Heart left ventricle (tissue), 16 donors: ENCODE data around the gene PAX2. TPM values are rescaled to one million over a fixed set of nuclear protein-coding genes. Genes with fewer than 3 reads are reported as not detected.

Source experiments
- ATAC-seq, 4 donors: fragments of 200-7000 bp; cut with Tn5 transposase; one replicate each; pipeline ENCODE4 v1.9.1; 2020 to 2022; ENCODE audit warnings: moderate library complexity in 4 of 4, mild to moderate bottlenecking in 3 of 4, moderate number of reproducible peaks in 1 of 4
- DNase-seq, 5 donors: peaks; one replicate each; pipeline ENCODE4 v3.0.0-alpha.2; 2020
- H3K27ac ChIP-seq, 12 donors: fragments of 200-600 bp; sonication (generic) in 4 of 12; one replicate each; pipeline versions ENCODE4 v1.5.0 to v1.8.0; 2016 to 2022; ENCODE audit warnings: mild to moderate bottlenecking in 2 of 12
- H3K27me3 ChIP-seq, 9 donors: fragments of 200-600 bp; sonication (generic) in 2 of 9; one replicate each; pipeline versions ENCODE4 v1.5.1 to v1.8.0; 2016 to 2022; ENCODE audit warnings: mild to moderate bottlenecking in 3 of 9
- H3K36me3 ChIP-seq, 9 donors: fragments of 200-600 bp; sonication (generic) in 2 of 9; one replicate each; pipeline versions ENCODE4 v1.5.0 to v1.8.0; 2018 to 2022; ENCODE audit warnings: mild to moderate bottlenecking in 2 of 9
- H3K4me1 ChIP-seq, 12 donors: fragments of 200-600 bp; sonication (generic) in 4 of 12; one replicate each; pipeline versions ENCODE4 v1.5.0 to v1.8.0; 2016 to 2022; ENCODE audit warnings: mild to moderate bottlenecking in 3 of 12
- H3K4me3 ChIP-seq, 12 donors: fragments of 200-600 bp; sonication (generic) in 4 of 12; one replicate each; pipeline versions ENCODE4 v1.5.0 to v1.8.0; 2017 to 2022; ENCODE audit warnings: mild to moderate bottlenecking in 9 of 12, moderate library complexity in 4 of 12
- H3K9me3 ChIP-seq, 12 donors: fragments of 200-600 bp; sonication (generic) in 4 of 12; one replicate each; pipeline versions ENCODE4 v1.5.0 to v1.8.0; 2016 to 2022; ENCODE audit warnings: mild to moderate bottlenecking in 1 of 12
- POLR2A ChIP-seq, 2 donors: fragments of 450-650 bp; IDR thresholded peaks; one replicate each; pipeline ENCODE4 v1.6.1; 2017; ENCODE audit warnings: antibody characterized with exemption in 2 of 2, mild to moderate bottlenecking in 2 of 2, moderate library complexity in 2 of 2
- WGBS, 4 donors: extraction: QIAGEN DNeasy Blood & Tissue Kit in 2 of 4; methylation state at CpG; one replicate each; pipeline versions ENCODE4 v1.1.5 to v1.1.7; 2013 to 2018; 5-methylcytosine and 5-hydroxymethylcytosine counted together
- intact Hi-C, 10 donors: fragments of 100-400 bp; cut with DNase I; formaldehyde crosslinking; loops; one replicate each; pipeline versions ENCODE4 v1.11.1 to v1.14.2; 2022
- polyA plus RNA-seq, 2 donors: library from polyadenylated mRNA; stranded (reverse); fragments of 200-250 nt; gene quantifications; one replicate each; pipeline ENCODE4 v1.2.3, GENCODE V29; 2013
- total RNA-seq, 9 donors: library from RNA; depleted of rRNA in 2 of 9; stranded (reverse); fragments of >200 nt in 2 of 9; fragmentation: NEBNext Ultra II Directional in 3 of 9; extraction: Animal tissue kit (Norgen Biotek cat#: 25700) in 3 of 9; gene quantifications; one replicate each; pipeline versions ENCODE4 v1.1.0 to v1.2.4, GENCODE V29; 2016 to 2023
- TF ChIP-seq, protein P1 (sequence below), 12 donors: fragments of 200-600 bp; sonication (generic) in 4 of 12; IDR thresholded peaks; one replicate each; pipeline versions ENCODE4 v1.5.0 to v1.8.0; 2018 to 2022; ENCODE audit warnings: antibody characterized with exemption in 12 of 12, mild to moderate bottlenecking in 5 of 12
- donor health status: ischemic (EF 13 %, LVEDD 7.1; RV severe dilation, severe dysfunction).
- donor health status: healthy with polysubstance abuse.
- donor health status: DM: no; HTN: yes; CAD: no.
- donor health status: DM: no; HTN: no; CAD: no.
- donor health status: ischemic (EF 25% LVEDD 6.9; RV normal size, moderate dysfunction).
- donor health status: ischemic (EF 25% LVEDD 5.7; RV mildly dilated, moderate dysfunction).
- donor health status: healthy.
- donor health status: DM: yes; HTN: yes; CAD: no.
- donor health status: ischemic (EF 35%, LVEDD 5.7; RV mildly dilated, moderate dysfunction).
- donor health status: nonischemic (EF 11% LVEDD 7.7; RV severe dilation, severe dysfunction).
- donor health status: DM: yes; HTN: yes; CAD: no.
- donor health status: PGD.
- donor health status: ischemic (EF 29% LVEDD 5.4; RV normal size, mild dysfunction).
- donor health status: nonischemic (EF 23%, LVEDD 6.1; RV moderate dilation, normal function).

The PAX2 gene
- total and polyA plus RNA-seq, 11 donors = not detected

- no peak overlapping the region for H3K27ac ChIP-seq
- intact Hi-C loops = no loop called here
- ATAC-seq (no peak), DNase-seq (no peak)
- H3K9me3 ChIP-seq = no peaks in the 10 kb centered on the region
- H3K4me3 ChIP-seq = no peak overlapping the region
- 73 to 81% (median 76%) methylated on average over 9 of the region's 9 CpGs for WGBS, 4 donors
- TF ChIP-seq, protein P1, sequence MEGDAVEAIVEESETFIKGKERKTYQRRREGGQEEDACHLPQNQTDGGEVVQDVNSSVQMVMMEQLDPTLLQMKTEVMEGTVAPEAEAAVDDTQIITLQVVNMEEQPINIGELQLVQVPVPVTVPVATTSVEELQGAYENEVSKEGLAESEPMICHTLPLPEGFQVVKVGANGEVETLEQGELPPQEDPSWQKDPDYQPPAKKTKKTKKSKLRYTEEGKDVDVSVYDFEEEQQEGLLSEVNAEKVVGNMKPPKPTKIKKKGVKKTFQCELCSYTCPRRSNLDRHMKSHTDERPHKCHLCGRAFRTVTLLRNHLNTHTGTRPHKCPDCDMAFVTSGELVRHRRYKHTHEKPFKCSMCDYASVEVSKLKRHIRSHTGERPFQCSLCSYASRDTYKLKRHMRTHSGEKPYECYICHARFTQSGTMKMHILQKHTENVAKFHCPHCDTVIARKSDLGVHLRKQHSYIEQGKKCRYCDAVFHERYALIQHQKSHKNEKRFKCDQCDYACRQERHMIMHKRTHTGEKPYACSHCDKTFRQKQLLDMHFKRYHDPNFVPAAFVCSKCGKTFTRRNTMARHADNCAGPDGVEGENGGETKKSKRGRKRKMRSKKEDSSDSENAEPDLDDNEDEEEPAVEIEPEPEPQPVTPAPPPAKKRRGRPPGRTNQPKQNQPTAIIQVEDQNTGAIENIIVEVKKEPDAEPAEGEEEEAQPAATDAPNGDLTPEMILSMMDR (IDR thresholded peaks at IDR 0.05) = no peak
- H3K27me3 ChIP-seq = peaks cover 0 to 49% (median 18%) of the 10 kb centered on the region in 9 donors
- no peaks in the 10 kb centered on the region for H3K36me3 ChIP-seq
- H3K4me1 ChIP-seq = no peaks in the 10 kb centered on the region
Observed at GRCh38 chr10:100779329-100779728, 33.9 kb downstream of the PAX2 start.

- intact Hi-C loops = no loop called here
- H3K27me3 ChIP-seq = peaks cover 0 to 40% (median 14%) of the 10 kb centered on the region in 9 donors
- DNase-seq (no peak), ATAC-seq (no peak)
- H3K4me1 ChIP-seq = no peaks in the 10 kb centered on the region
- H3K4me3 ChIP-seq = no peak overlapping the region
- no peaks in the 10 kb centered on the region for H3K9me3 ChIP-seq
- no peaks in the 10 kb centered on the region for H3K36me3 ChIP-seq
- TF ChIP-seq, protein P1 (IDR thresholded peaks at IDR 0.05) = no peak
- no peak for TF ChIP-seq POLR2A (IDR thresholded peaks at IDR 0.05)
- WGBS, 4 donors = 72 to 81% (median 76%) methylated on average over 2 of the region's 2 CpGs
- H3K27ac ChIP-seq = no peak overlapping the region
Observed at GRCh38 chr10:100780324-100780723, 34.9 kb downstream of the PAX2 start.

DNA sequence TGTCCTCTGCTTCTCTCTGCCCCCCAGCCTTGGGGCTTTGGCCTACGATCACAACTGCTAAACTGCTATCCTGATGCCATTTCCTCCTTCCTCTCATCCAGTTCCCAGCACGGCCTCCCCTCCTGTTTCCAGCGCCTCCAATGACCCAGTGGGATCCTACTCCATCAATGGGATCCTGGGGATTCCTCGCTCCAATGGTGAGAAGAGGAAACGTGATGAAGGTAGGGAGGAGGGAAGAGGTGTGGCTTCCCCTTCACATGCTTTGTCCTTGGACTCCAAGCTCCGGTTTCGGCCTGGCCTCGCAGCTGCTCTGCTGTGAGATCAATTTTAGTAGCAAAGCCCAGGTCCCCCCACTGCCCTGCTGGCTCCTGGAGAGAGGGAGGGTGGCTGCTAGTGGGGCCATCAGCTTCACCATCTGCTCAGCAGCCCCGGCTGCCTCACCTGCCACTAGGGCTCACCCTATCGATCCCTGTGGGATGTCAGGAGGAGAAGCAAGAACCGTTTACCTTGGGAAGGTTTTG is 35.8 kb downstream of the PAX2 start:
- H3K4me1 ChIP-seq = no peaks in the 10 kb centered on the region
- H3K4me3 ChIP-seq = no peak overlapping the region
- no peaks in the 10 kb centered on the region for H3K9me3 ChIP-seq
- no peaks in the 10 kb centered on the region for H3K36me3 ChIP-seq
- DNase-seq (no peak), ATAC-seq (no peak)
- 49 to 52% (median 51%) methylated on average over 8 to 11 of the region's 11 CpGs for WGBS, 4 donors
- intact Hi-C loops = no loop called here
- no peak overlapping the region for H3K27ac ChIP-seq
- no peak for TF ChIP-seq POLR2A (IDR thresholded peaks at IDR 0.05)
- TF ChIP-seq, protein P1 (IDR thresholded peaks at IDR 0.05) = no peak
- H3K27me3 ChIP-seq = peaks cover 0 to 43% (median 14%) of the 10 kb centered on the region in 9 donors

GRCh38 chr10:100782461-100783244 is 37.3 kb downstream of the PAX2 start:
- no peaks in the 10 kb centered on the region for H3K4me1 ChIP-seq
- TF ChIP-seq POLR2A (IDR thresholded peaks at IDR 0.05) = no peak
- TF ChIP-seq, protein P1 (IDR thresholded peaks at IDR 0.05) = no peak
- H3K27me3 ChIP-seq = peaks cover 0 to 54% (median 14%) of the 10 kb centered on the region in 9 donors
- no peak overlapping the region for H3K4me3 ChIP-seq
- no peak for DNase-seq
- no peak for ATAC-seq
- H3K36me3 ChIP-seq = no peaks in the 10 kb centered on the region
- intact Hi-C loops = no loop called here
- 68 to 84% (median 75%) methylated on average over 13 of the region's 13 CpGs for WGBS, 4 donors
- no peak overlapping the region for H3K27ac ChIP-seq
- no peaks in the 10 kb centered on the region for H3K9me3 ChIP-seq
